ENCODE measurements around the gene CDRT4.
"Not testable (repeated sequence)": the region's sequence is repeated elsewhere in the genome, so short reads cannot be mapped to it uniquely, and the experiment has no call there.

Gene CDRT4

DNA sequence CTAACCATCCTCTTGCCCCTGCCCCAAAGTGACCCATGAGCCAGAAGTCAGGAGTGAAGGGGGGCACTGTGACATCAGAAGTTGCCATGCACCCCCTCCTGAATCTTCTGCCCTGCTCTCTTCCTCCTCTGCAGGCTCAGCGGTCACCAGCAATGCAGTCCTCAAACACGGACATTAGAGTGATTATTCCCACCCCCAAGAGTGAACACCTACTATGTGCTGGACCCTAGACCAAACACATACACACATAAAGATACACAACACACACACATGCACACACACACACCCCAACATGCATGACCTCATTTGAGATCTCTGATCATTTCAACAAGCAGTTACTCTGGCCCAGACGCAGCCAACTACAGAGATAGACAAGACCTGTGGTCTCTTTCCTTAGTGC is at the start of gene CDRT4:
CDRT4 (minus strand) TSS at position 30 of the 400 bp plus-strand sequence. CDS start 27,383 bp downstream, outside the sequence.
- no peak for DNase-seq (ENCODE audit: low read depth)

DNA sequence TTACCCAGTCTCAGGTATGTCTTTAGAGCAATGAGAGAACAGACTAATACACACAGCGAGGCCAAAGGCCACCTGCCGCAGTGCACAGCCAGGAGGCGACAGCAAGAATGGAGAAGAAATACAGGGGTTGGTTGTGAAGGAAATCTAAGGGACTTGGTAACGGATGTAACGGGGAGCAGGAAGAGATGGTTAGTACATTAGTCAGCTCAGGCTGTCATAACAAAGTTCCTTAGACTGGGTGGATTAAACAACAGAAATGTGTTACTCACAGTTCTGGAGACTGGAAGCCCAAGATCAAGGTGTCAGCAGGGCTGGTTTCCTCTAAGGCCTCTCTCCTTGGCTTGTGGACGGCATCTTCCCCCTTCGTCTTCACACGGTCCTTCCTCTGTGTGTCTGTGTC is 48.7 kb upstream of the CDRT4 start:
- peak; percentile 72 for DNase-seq (ENCODE audit: low read depth)

GRCh38 chr17:15514469-15514868 is 47.0 kb upstream of the CDRT4 start:
- DNase-seq (ENCODE audit: low read depth): no peak

DNA sequence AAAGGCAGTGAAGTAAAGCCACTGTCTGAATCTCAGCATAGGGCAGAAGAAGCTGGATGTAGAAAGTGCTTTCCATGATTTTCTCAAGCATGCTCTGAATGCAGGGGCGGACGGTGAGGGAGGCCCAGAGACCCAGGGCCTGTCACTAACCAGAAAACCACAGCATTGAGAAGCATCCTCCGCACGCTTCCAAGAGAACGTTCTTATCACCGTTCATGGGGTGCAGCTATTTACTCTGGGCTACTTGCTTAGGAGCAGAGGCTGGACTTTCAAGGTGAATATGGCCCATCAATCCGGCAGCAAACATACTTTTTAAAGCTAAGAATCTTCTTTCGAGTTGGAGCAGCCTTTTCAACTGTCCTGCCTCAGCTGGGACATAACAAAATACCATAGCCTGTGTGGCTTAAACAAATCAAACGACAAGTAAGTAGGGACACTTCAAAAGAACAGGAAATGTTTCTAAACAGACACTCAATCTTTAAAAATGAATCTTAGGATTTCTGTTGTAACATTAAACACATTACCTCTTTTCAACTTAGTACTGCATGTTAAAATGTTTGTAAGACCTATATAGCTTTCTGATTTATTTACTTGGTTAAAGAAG is 46.5 kb upstream of the CDRT4 start:
- DNase-seq (ENCODE audit: low read depth): peak; percentile 74

DNA sequence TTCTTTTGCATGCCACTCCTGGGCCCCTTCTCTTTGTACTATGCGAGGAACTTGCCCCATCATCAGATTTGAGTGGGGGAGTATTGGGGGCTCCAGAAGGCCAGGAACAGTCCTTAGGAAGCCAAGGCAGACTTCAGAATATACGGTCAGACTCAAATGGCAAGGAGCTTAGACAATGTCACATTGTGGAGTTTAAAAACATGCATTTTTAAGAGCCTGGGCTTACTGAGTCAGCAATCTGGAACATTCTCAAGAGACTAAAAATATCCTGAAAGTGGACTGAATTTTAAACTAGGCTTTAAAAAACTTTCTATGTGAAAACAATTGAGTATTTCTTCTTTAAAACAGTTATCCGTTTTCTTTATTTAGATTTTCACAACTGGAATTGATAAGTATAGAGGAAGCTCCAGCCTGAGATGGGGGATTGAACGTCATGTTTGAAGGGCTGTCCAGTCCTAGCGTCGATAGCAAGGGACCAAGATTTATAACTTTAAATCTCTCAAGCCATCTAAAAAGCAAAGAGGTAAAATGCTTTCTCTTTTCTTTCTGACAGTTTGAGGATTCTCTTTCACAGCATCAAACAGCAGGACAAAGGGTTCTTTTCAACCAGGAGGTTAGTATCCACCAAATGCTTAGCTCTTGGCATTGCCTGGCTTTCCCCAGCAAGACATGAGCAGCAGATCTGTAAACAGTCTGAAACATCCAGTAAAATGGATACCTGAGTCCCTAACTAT is 45.8 kb upstream of the CDRT4 start:
- DNase-seq (ENCODE audit: low read depth): peak; percentile 17

DNA sequence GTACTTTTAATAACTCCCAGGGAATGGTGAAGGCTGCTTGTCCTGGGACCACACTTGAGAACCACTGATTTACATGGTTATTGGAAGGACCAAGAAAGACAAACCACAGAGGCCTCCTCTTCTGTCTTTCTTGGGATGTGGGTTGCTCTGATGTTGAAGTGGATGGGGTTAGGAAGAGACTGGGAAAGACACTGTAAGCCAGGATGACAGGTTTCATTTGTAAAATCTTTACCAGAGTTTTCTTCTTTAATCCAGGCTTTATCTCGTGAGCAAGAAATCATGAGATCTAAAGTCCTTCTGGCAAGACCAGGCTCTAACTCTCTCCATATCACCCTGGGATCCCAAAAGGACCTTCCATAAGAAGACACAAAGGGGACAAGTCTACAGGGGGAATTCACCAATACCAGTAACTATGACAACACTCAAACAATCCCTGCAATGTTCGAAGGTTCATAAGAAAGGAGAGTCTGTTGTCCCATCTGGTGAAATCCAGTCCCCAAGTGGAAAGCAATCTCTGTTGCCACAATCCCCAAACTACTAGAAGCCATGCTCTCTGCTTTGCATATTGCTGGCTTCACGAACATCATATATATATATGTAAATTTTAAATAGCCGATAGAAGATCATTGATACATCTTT is 44.8 kb upstream of the CDRT4 start:
- no peak for DNase-seq (ENCODE audit: low read depth)

DNA sequence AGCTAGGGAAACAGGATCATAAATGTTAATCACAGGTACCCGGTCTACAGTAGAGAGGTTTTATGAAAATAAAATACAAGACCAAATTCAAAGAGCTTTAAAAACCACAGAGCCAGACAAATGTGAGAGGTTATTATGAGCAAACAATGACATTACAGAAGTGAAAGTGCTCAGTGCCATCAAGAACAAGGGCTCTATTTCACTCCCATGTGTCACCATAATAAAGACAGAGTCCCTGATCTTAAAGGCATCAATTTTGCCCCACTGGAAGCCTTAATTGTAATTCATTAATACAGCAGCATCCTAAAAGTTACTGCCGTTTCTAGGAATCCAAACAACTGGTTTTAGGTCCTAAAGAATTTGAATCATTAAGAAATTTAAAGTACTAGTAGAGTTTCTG is 43.7 kb upstream of the CDRT4 start:
- no peak for DNase-seq (ENCODE audit: low read depth)

GRCh38 chr17:15510361-15510760 is 42.9 kb upstream of the CDRT4 start:
- peak; percentile 55 for DNase-seq (ENCODE audit: low read depth)

DNA sequence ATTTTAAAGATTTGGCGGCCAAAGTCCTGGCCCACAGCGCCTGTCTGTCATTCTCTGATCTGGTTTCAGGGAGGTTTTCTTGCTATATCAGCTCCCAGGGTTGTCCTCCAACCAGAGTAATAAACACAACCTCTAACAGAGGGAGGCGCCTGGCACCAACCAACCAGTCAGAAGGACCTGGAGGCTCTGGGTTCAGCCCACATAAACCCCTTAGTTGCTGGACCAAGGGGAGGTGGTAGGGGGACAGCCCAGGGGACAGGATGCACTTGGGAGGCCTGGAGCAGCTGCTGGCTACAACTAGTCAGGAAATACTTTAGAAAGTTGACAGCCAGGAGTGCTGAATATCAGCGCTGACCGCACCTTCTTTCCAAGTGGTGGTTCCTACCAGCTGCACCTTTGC is 41.7 kb upstream of the CDRT4 start:
- DNase-seq (ENCODE audit: low read depth): no peak

- DNase-seq (ENCODE audit: low read depth): no peak
These were observed 41.0 kb upstream of the CDRT4 start for GRCh38 chr17:15508466-15508865.

DNA sequence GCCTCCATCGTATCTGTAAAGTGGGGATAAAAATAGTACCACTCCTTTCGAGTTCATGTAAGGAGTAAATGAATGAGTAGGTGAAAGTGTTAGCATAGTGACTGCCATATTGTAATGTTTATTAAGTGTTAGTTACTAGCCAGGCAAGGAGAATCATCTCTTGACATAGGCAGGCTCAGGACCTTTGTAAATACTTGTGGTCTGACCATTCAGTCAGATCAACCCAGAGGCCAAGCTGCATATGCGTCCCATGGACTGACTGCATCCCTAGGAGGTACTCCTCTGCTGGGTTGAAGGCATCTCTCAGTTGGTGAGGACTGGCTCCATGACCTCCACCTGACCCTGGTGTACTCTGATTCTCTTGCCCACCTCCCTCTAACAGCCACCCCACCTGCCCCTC is 40.5 kb upstream of the CDRT4 start:
- DNase-seq (ENCODE audit: low read depth): no peak

- DNase-seq (ENCODE audit: low read depth): no peak
These were observed 39.6 kb upstream of the CDRT4 start for GRCh38 chr17:15507001-15507400.

- DNase-seq (ENCODE audit: low read depth): not testable (repeated sequence)
These were observed 38.3 kb upstream of the CDRT4 start for GRCh38 chr17:15505708-15506107.

DNA sequence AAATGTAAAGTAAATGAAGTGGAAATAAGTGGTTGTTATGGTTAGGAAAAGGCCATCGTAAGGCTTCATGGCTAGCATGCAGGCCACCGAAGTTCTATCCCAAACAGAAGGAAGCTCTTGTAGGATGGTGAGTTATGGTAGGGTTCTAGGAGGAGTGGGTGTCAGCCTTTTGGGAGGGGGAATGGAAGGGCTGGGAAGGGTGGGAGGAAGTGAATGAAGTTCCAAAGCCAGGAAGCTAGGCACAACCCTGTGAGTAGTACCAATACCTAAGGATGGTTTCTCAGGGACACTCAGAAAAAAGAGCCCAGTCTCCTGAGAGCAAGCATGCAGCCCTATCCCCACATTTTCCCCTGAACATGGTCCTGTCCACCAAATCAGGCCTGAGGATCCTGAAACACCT is 36.3 kb upstream of the CDRT4 start:
- DNase-seq (ENCODE audit: low read depth): no peak

DNA sequence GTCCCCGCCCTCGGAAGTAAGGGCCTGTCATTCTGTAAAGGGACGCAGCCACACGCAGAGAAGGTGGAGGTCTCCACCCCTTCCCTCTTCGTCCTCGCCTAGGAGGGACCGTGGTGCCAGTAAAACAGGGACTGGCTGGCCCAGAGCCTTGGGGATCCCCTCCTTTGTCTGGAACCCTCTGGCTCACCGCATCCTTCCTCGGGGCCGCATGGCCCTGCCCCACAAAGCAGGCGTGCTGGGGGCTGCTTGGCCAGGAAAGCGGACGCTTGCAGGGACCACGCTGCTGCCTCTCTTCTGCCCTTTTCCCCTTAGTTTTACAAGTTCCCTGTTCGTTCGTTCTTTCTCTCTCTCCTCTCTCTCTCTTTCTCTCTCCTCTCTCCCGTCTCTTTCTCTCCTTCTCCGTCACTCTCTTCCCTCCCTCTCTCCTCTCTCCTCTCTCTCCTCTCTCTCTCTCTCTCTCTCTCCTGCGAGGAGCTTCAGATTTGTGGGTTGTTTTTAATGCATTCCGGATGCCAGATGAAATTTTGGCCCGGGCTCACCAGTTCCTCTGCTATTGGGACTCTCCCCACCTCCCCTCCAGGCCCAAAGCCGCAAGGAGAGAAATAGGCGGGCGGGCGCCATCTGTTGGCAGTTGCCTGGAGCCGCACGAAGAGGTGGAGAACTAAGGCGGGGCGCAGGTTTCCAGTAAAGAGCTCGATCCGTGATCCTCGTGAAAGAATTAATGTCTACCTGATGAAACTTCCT is 35.1 kb upstream of the CDRT4 start:
- DNase-seq (ENCODE audit: low read depth): peak; percentile 52

GRCh38 chr17:15501793-15502192 is 34.4 kb upstream of the CDRT4 start:
- no peak for DNase-seq (ENCODE audit: low read depth)

GRCh38 chr17:15501282-15501681 is 33.9 kb upstream of the CDRT4 start:
- no peak for DNase-seq (ENCODE audit: low read depth)

DNA sequence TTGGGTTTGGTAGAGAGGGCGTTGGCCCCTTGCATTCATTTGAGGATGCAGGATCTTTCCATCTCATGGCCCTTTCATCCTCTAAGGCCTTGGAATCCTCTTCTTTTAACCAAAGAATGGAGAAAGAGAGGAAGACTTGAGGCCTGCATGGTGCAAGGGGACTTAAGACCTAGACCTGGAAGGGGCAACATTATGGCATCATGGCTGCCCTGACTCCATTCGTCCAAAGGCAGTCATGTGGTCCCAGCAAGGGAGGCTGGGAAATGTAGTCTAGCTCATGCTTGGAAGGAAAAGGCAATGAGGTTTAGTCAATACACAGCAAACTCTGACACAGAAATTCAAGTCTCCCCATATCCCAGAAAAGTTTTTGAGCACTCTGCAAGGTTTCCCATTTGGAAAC is 30.7 kb upstream of the CDRT4 start:
- peak; percentile 18 for DNase-seq (ENCODE audit: low read depth)

DNA sequence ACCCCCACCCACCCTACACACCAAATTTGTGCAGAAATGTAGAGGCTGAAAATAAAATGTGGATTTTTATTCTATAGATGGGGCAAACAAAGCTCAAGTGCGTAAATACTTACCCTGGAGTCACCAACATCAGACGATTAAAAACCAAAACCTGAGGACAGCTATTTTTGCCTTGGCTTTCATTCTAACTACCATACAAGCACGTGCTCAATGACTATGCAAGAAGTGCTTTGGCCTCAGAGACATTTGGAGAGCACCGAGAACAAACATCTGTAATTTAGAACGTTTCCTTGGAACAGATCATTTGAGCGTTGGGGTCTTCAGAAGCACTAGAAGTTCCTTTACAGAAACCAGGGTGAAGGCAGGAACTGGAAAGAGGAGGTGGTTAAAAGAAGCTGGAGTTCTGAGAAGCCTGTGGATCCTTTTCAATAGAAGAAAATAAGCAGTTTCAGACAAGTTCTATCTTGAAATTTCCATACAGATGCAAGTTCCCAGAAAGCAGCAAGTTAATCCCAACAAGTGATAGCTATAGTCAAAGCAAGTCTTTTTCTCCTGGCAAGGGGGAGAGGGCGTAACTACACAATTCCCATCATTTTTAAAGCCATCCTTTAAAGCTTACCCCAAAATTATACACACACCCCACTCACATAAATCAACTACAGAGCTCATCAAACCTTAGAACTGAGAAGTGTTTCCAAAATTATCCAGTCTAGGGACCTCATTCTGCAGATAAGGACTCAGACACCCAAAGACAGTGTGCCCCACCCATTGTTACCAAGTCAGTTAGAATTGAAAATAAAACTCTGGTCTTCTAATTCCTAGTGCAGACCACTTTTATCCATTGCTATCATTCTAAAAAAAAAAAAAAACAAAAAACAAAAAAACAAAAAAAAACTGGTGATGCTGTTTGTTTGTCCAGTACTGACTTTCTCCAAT is 29.6 kb upstream of the CDRT4 start:
- no peak for DNase-seq (ENCODE audit: low read depth)

DNA sequence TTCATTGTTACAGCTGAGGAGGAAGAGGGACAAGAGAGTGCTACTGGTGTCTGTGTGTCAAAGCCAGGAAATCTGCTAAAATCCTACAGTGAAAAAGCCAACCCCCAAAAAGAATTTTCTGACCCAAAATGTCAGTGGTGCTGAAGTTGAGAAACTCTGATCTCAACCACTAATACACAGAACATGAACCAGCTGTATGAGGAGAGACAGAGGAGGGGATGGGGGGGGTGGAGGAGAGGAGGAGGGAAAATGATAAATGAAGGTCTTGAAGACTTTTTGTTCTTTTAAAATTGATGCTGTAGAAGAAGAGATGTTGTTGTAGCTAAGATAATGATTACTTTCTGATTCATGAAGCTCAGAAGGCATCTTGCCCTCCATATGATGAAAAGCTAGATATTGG is 27.4 kb upstream of the CDRT4 start:
- peak; percentile 25 for DNase-seq (ENCODE audit: low read depth)

DNA sequence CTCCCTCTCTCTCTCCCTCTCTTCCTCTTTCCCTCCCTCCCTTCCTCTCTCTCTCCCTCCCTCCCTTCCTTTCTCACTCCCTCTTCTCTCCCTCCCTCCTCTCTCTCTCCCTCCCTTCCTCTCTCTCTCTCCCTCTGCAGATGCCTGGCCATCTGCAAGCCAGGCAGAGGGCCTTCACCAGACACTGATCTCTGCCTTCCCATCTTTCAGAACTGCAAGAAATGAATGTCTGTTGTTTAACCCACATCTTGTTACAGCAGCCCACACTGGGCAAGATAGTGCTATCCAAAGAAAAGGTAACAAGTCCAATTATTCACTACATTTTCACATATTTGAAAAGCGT is 26.2 kb upstream of the CDRT4 start:
- no peak for DNase-seq (ENCODE audit: low read depth)
